Measurements from ENCODE around the gene ATP6V0E2. TPM values are rescaled to one million over a fixed set of nuclear protein-coding genes. Genes with fewer than 3 reads are reported as not detected.

ATP6V0E2 gene
- total RNA-seq, 2 donors from 2014 or later = 24.1 TPM

GRCh38 chr7:149830997-149831740 lies 42.6 kb upstream of the ATP6V0E2 start:
- Histone ChIP-seq H3K9me3 (no peaks in the 10 kb centered on the region), H3K36me3 (replicated peaks in 1 of 2; ENCODE audit: insufficient read depth in 1 of 2, low read depth in 2 of 2) (no peaks in the 10 kb centered on the region), H3K4me3 (no peak overlapping the region), H3K27ac (no peak overlapping the region), H3K4me1 (no peaks in the 10 kb centered on the region), H3K27me3 (no peaks in the 10 kb centered on the region)
- ATAC-seq (no peak), DNase-seq (no peak)
- intact Hi-C loops (cut with DNase I) = no loop called here
- TF ChIP-seq CTCF (IDR thresholded peaks at IDR 0.05) (no peak), POLR2A (IDR thresholded peaks at IDR 0.05) (no peak)
- WGBS, 2 donors = 39 to 41% methylated on average over 10 to 11 of the region's 11 CpGs

GRCh38 chr7:149831741-149832219 lies 42.0 kb upstream of the ATP6V0E2 start:
- H3K4me3 ChIP-seq = no peak overlapping the region
- no peaks in the 10 kb centered on the region for H3K36me3 ChIP-seq (replicated peaks in 1 of 2; ENCODE audit: insufficient read depth in 1 of 2, low read depth in 2 of 2)
- H3K4me1 ChIP-seq = no peaks in the 10 kb centered on the region
- TF ChIP-seq POLR2A (IDR thresholded peaks at IDR 0.05) (no peak), CTCF (IDR thresholded peaks at IDR 0.05) (no peak)
- no peak overlapping the region for H3K27ac ChIP-seq
- no peaks in the 10 kb centered on the region for H3K27me3 ChIP-seq
- H3K9me3 ChIP-seq = no peaks in the 10 kb centered on the region
- DNase-seq (no peak), ATAC-seq (no peak)
- 72 to 75% methylated on average over 9 of the region's 9 CpGs for WGBS, 2 donors
- intact Hi-C loops (cut with DNase I) = no loop called here

GRCh38 chr7:149832332-149833041 lies 41.3 kb upstream of the ATP6V0E2 start:
- Histone ChIP-seq H3K27ac (no peak overlapping the region), H3K9me3 (no peaks in the 10 kb centered on the region), H3K4me1 (no peaks in the 10 kb centered on the region), H3K36me3 (replicated peaks in 1 of 2; ENCODE audit: insufficient read depth in 1 of 2, low read depth in 2 of 2) (no peaks in the 10 kb centered on the region), H3K27me3 (no peaks in the 10 kb centered on the region), H3K4me3 (no peak overlapping the region)
- WGBS, 2 donors = 63 to 70% methylated on average over 13 of the region's 13 CpGs
- DNase-seq (peak in 1 of 4 donors; percentile 7), ATAC-seq (no peak)
- TF ChIP-seq CTCF (IDR thresholded peaks at IDR 0.05) (no peak), POLR2A (IDR thresholded peaks at IDR 0.05) (no peak)
- intact Hi-C loops (cut with DNase I) = no loop called here

DNA sequence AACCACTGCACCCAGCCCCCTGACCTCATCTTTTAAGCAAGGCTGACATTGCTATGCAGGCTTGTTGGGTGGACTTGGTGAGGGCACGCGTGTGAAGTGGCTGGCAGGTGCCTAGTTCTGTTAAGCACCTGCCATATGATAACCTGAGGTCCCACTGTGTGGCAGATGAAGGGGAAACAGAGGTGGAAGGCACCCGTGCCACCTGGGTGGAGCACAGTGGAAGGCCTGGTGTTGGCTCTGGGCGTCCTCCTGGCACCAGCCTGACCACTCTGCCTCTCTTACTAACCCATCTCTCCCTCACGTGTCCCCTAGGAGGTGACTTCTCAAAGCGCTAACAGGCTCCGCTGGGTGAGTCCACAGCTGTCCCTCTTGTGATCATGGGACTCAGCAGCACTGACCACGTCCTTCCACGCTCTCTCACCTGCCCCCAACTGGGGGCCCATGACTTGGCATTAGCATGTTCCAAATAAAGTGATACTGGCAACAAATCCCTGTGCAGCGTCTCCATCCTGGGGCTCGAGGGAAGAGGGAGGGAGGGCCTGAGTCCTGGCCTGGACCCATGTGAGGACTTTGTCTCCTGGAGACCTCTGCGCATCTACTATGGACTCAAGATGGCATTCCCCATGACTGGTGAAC lies 40.2 kb upstream of the ATP6V0E2 start:
- H3K27me3 ChIP-seq = no peaks in the 10 kb centered on the region
- H3K4me3 ChIP-seq = no peak overlapping the region
- H3K9me3 ChIP-seq = no peaks in the 10 kb centered on the region
- H3K36me3 ChIP-seq (replicated peaks in 1 of 2; ENCODE audit: insufficient read depth in 1 of 2, low read depth in 2 of 2) = no peaks in the 10 kb centered on the region
- ATAC-seq (no peak), DNase-seq (no peak)
- H3K4me1 ChIP-seq = peaks cover 5% of the 10 kb centered on the region
- intact Hi-C loops (cut with DNase I) = no loop called here
- TF ChIP-seq CTCF (IDR thresholded peaks at IDR 0.05) (no peak), POLR2A (IDR thresholded peaks at IDR 0.05) (no peak)
- 76 to 77% methylated on average over 9 to 12 of the region's 12 CpGs for WGBS, 2 donors
- no peak overlapping the region for H3K27ac ChIP-seq

Data from body of pancreas (tissue), 4 donors.